Measurements from ENCODE around the gene TMEM217. TPM values are rescaled to one million over a fixed set of nuclear protein-coding genes. Genes with fewer than 3 reads are reported as not detected.

The TMEM217 gene
- total and polyA plus RNA-seq, 9 donors: 0.34 to 1.3 (median 0.80) TPM

DNA sequence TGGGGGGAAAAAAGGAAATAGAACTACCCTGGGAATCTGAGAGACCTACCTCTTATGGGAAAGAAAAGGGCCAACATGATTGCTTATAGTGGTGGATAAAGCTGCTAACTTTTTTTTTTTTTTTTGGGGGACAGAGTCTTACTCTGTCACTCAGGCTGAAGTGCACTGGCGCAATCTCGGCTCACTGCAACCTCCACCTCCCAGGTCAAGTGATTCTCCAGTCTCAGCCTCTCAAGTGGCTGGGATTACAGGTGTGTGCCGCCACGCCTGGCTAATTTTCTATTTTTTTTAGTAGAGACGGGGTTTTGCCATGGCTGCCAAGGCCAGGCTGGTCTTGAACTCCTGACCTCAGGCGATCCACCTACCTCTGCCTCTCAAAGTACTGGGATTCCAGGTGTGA lies 39.9 kb downstream of the TMEM217 start:
- no peak overlapping the region for H3K4me3 ChIP-seq (ENCODE audit: low read length)
- no peaks in the 10 kb centered on the region for H3K27me3 ChIP-seq (ENCODE audit: control insufficient read depth, insufficient read depth, low read length)
- WGBS (ENCODE audit: insufficient coverage): 100% methylated on average over 3 of the region's 6 CpGs
- no peaks in the 10 kb centered on the region for H3K9me3 ChIP-seq (replicated peaks; ENCODE audit: control insufficient read depth, low read depth, low read length)
- H3K4me1 ChIP-seq (ENCODE audit: control insufficient read depth, insufficient read depth, low read length): peaks cover 12% of the 10 kb centered on the region
- no peak overlapping the region for H3K27ac ChIP-seq (ENCODE audit: low read length)
- H3K36me3 ChIP-seq (ENCODE audit: control insufficient read depth, insufficient read depth, low read length): no peaks in the 10 kb centered on the region
- DNase-seq: no peak

DNA sequence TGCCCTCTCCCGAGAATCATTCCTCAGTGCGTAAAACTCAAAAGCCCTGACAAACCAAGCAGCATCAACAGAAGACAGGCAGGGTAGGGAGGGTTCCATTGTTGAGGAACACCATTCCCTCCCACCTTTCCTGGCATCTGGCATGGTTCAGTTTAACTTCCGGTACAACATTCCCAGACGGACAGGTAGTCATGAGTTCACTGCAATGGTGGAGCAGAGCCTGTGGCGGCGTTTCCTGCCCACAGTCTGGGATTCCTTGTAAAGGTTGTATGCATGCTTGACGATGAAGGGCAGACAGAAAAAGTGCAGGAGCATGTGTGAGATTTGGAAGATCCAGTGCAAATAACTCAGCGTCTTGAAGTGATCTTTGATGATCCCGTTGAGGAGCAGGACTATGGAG lies 45.7 kb downstream of the TMEM217 start:
- Histone ChIP-seq H3K4me3 (ENCODE audit: low read length) (no peak overlapping the region), H3K36me3 (ENCODE audit: control insufficient read depth, insufficient read depth, low read length) (no peaks in the 10 kb centered on the region), H3K4me1 (ENCODE audit: control insufficient read depth, insufficient read depth, low read length) (peaks cover 2% of the 10 kb centered on the region), H3K27me3 (ENCODE audit: control insufficient read depth, insufficient read depth, low read length) (no peaks in the 10 kb centered on the region), H3K9me3 (replicated peaks; ENCODE audit: control insufficient read depth, low read depth, low read length) (no peaks in the 10 kb centered on the region), H3K27ac (ENCODE audit: low read length) (no peak overlapping the region)
- no peak for DNase-seq
- 66% methylated on average over 7 of the region's 9 CpGs for WGBS (ENCODE audit: insufficient coverage)

DNA sequence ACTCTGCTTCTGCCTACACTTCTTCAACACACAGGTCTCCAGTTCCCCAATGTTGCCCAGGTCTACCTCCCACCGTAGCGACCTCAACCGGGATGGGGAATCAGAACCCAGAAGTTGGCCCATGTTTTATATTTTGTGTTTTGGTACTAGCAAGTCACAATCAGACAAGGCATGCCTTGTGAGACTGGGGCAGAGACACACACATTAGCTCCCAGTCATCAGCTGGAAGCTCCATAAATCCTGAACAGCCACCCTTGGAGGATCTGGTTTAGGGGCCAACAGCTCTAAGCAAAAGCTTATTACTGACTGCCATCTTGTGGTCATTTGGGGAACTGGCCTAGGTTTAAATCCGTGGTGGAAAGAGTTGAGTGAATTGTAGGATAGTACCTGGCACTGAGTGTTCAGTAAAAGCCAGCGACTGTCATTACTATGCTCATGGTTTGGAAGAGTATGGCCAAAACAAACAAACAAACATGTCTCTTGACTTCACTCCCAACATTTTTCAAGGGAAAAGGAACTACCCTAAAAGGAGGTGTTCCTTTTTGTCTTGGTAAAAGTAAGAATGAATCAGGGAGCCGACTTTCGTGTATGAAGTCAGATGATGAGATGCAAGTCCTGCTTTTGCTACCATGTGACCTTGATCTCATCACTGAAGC lies 47.5 kb downstream of the TMEM217 start:
- Histone ChIP-seq H3K4me1 (ENCODE audit: control insufficient read depth, insufficient read depth, low read length) (peaks cover 2% of the 10 kb centered on the region), H3K27ac (ENCODE audit: low read length) (no peak overlapping the region), H3K4me3 (ENCODE audit: low read length) (no peak overlapping the region), H3K36me3 (ENCODE audit: control insufficient read depth, insufficient read depth, low read length) (no peaks in the 10 kb centered on the region), H3K9me3 (replicated peaks; ENCODE audit: control insufficient read depth, low read depth, low read length) (no peaks in the 10 kb centered on the region), H3K27me3 (ENCODE audit: control insufficient read depth, insufficient read depth, low read length) (no peaks in the 10 kb centered on the region)
- 74% methylated on average over 2 of the region's 7 CpGs for WGBS (ENCODE audit: insufficient coverage)
- peak; percentile 90 for DNase-seq

DNA sequence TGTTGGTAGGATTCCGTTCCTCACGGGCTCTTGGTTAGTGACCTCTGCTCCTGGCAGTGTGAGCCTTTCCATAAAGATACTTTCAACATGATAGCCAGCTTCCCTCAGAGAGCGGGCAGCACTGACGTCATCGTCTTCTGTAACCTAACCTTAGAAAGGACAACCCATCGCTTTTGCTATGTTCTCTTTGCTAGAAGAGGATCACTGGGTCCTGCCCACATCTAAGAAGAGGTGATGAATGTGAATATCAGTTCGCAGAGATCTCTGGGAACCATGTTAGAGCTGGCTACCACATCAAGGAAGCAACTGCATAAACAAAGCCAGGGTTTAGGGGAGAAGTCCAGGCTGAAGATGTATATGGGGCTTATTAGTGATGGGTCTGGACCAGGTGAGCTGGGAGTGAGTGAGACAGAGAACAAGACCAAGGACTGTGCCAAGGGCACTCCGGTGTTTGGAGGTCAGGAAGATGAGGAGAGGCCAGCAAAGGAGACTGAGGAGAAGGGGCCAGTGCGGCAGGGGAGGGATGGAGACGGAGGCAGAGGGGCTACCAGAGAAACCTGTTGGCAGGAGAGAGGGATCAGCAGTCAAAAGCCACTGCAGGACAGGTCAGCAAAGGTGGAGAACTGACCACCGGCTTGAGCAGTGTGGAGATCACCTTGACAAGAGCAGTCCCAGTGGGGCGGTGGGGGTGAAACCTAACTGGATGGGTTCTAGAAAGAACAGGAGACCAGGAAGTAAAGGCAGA lies 48.3 kb downstream of the TMEM217 start:
- no peaks in the 10 kb centered on the region for H3K27me3 ChIP-seq (ENCODE audit: control insufficient read depth, insufficient read depth, low read length)
- peaks cover 2% of the 10 kb centered on the region for H3K4me1 ChIP-seq (ENCODE audit: control insufficient read depth, insufficient read depth, low read length)
- no peak overlapping the region for H3K27ac ChIP-seq (ENCODE audit: low read length)
- H3K4me3 ChIP-seq (ENCODE audit: low read length): no peak overlapping the region
- no peaks in the 10 kb centered on the region for H3K9me3 ChIP-seq (replicated peaks; ENCODE audit: control insufficient read depth, low read depth, low read length)
- no peaks in the 10 kb centered on the region for H3K36me3 ChIP-seq (ENCODE audit: control insufficient read depth, insufficient read depth, low read length)
- whole genome bisulfite sequencing (ENCODE audit: insufficient coverage): 84% methylated on average over 11 of the region's 12 CpGs
- no peak for DNase-seq

DNA sequence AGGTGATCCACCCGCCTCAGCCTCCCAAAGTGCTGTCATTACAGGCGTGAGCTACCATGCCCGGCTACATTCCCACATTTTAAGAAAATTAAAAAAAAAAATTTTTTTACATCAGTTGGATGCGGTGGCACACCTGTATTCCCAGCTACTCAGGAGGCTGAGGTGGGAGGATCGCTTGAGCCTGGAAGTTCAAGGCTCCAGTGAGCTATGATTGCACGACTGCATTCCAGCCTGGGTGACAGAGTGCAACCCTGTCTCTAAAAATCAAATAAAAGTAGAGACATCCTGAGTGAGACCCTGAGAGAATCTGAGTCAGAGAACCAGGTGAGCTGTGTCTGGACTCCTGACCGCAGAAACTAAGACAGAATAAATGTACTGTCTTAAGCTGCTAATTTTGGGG lies 49.2 kb downstream of the TMEM217 start:
- no peak for DNase-seq
- Histone ChIP-seq H3K9me3 (replicated peaks; ENCODE audit: control insufficient read depth, low read depth, low read length) (no peaks in the 10 kb centered on the region), H3K27me3 (ENCODE audit: control insufficient read depth, insufficient read depth, low read length) (no peaks in the 10 kb centered on the region), H3K27ac (ENCODE audit: low read length) (no peak overlapping the region), H3K4me3 (ENCODE audit: low read length) (no peak overlapping the region), H3K4me1 (ENCODE audit: control insufficient read depth, insufficient read depth, low read length) (peaks cover 2% of the 10 kb centered on the region), H3K36me3 (ENCODE audit: control insufficient read depth, insufficient read depth, low read length) (no peaks in the 10 kb centered on the region)
- WGBS (ENCODE audit: insufficient coverage): no CpG with 5 or more reads among the region's 7 CpGs

DNA sequence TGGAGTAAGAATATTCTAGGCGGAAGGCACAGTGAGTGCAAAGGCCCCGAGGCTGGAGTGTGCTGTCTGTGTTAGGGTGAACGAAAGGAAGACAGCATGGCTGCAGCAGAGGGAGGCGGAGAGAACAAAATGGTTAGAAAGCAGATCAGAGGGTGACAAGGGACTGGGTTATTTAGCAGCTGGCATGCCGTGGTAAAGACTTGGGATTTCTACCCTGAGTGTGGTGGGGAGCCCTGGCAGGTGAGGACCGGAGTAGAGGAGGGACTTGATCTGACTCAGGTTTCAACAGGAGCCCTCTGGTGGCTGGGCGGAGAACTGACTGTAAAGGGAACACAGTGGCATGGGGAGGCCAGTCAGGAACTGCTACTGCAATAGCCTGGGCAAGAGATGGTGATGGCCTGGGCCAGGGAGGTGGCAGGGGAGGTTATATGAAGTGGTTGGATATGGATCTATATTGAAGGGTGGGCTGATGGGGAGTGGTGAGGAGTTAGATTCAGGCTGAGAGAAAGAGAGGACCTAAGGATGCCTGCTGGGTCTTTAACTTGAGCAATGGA lies 50.0 kb downstream of the TMEM217 start:
- 65% methylated on average over 7 of the region's 7 CpGs for WGBS (ENCODE audit: insufficient coverage)
- peak; percentile 52 for DNase-seq
- peaks cover 2% of the 10 kb centered on the region for H3K4me1 ChIP-seq (ENCODE audit: control insufficient read depth, insufficient read depth, low read length)
- H3K9me3 ChIP-seq (replicated peaks; ENCODE audit: control insufficient read depth, low read depth, low read length): no peaks in the 10 kb centered on the region
- no peaks in the 10 kb centered on the region for H3K36me3 ChIP-seq (ENCODE audit: control insufficient read depth, insufficient read depth, low read length)
- no peak overlapping the region for H3K27ac ChIP-seq (ENCODE audit: low read length)
- no peaks in the 10 kb centered on the region for H3K27me3 ChIP-seq (ENCODE audit: control insufficient read depth, insufficient read depth, low read length)
- H3K4me3 ChIP-seq (ENCODE audit: low read length): no peak overlapping the region

DNA sequence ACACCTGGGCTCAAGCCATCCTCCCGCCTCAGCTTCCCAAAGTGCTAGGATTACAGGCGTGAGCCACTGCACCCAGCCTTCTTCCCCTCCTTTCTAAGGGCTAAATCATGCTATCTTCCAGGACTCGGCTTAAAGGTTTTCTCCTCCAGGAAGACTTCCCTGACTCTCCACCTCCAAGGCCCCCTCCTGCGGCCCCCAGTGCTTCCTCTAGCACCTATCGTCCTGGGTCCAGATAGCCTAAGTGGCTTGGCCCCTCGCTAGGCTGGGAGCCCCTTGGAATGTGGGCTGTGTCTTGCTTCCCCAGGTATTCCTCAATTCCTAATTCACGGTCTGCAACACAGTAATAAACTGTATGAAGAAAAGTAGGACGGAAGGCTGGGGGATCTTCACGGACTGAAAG lies 51.3 kb downstream of the TMEM217 start:
- no peak for DNase-seq
- peaks cover 2% of the 10 kb centered on the region for H3K4me1 ChIP-seq (ENCODE audit: control insufficient read depth, insufficient read depth, low read length)
- H3K27me3 ChIP-seq (ENCODE audit: control insufficient read depth, insufficient read depth, low read length): no peaks in the 10 kb centered on the region
- no peaks in the 10 kb centered on the region for H3K36me3 ChIP-seq (ENCODE audit: control insufficient read depth, insufficient read depth, low read length)
- no peak overlapping the region for H3K4me3 ChIP-seq (ENCODE audit: low read length)
- no peak overlapping the region for H3K27ac ChIP-seq (ENCODE audit: low read length)
- 80% methylated on average over 6 of the region's 9 CpGs for WGBS (ENCODE audit: insufficient coverage)
- no peaks in the 10 kb centered on the region for H3K9me3 ChIP-seq (replicated peaks; ENCODE audit: control insufficient read depth, low read depth, low read length)

DNA sequence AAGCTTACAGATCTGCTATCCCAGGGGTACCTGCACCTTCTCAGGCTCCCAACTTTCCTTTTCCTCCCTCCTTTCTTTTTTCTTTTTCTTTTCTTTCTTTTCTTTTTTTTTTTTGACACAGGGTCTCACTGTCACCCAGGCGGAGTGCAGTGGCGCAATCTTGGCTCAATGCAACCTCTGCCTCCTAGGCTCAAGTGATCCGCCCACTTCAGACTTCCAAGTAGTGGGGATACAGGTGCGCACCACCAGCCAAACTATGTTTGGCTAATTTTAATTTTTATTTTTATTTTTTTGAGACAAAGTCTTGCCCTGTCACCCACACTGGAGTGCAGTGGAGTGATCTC lies 52.0 kb downstream of the TMEM217 start:
- no peak for DNase-seq
- no peaks in the 10 kb centered on the region for H3K9me3 ChIP-seq (replicated peaks; ENCODE audit: control insufficient read depth, low read depth, low read length)
- H3K4me3 ChIP-seq (ENCODE audit: low read length): no peak overlapping the region
- peaks cover 2% of the 10 kb centered on the region for H3K4me1 ChIP-seq (ENCODE audit: control insufficient read depth, insufficient read depth, low read length)
- WGBS (ENCODE audit: insufficient coverage): no CpG with 5 or more reads among the region's 4 CpGs
- no peaks in the 10 kb centered on the region for H3K36me3 ChIP-seq (ENCODE audit: control insufficient read depth, insufficient read depth, low read length)
- H3K27me3 ChIP-seq (ENCODE audit: control insufficient read depth, insufficient read depth, low read length): no peaks in the 10 kb centered on the region
- no peak overlapping the region for H3K27ac ChIP-seq (ENCODE audit: low read length)

DNA sequence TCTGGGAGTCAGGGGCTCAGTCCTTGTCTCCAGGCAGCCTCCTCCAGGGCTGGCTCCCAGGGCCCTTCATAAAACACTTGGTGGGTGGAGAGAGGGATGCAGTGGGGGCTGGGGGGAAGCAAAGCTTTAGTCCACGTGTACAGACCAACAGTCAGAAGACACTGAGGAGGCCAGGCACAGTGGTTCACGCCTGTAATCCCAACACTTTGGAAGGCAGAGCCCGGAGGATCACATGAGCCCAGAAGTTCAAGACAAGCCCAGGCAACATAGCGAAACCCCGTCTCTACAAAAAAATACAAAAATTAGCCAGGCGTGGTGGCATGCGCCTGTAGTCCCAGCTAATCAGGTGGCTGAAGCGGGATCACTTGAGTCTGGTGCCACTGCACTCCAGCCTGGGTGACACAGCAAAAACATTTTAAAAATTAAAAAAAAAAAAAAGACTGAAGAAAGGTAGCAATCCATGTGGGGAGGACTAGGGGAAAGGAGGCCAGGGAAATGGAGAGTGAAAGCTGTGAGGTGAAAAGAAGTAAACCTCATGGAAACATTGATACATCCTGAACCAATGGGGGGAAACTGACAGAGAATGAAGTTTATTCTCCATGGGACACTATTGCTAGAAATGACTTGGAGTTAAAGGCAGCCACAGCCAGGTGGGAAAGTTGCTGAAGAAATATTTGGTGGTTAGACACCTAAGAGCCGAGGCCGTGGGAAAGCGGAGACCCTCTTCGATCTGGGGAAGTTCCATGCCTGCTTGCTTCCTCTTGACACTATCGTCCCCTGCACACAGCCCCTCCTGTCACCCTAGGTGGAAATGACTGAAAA lies 52.6 kb downstream of the TMEM217 start:
- Histone ChIP-seq H3K9me3 (replicated peaks; ENCODE audit: control insufficient read depth, low read depth, low read length) (no peaks in the 10 kb centered on the region), H3K27me3 (ENCODE audit: control insufficient read depth, insufficient read depth, low read length) (no peaks in the 10 kb centered on the region), H3K36me3 (ENCODE audit: control insufficient read depth, insufficient read depth, low read length) (no peaks in the 10 kb centered on the region), H3K27ac (ENCODE audit: low read length) (no peak overlapping the region), H3K4me1 (ENCODE audit: control insufficient read depth, insufficient read depth, low read length) (peaks cover 2% of the 10 kb centered on the region), H3K4me3 (ENCODE audit: low read length) (no peak overlapping the region)
- no peak for DNase-seq
- WGBS (ENCODE audit: insufficient coverage): 58% methylated on average over 3 of the region's 13 CpGs
